ENCODE data around the gene DEFB121.

The DEFB121 gene

DNA sequence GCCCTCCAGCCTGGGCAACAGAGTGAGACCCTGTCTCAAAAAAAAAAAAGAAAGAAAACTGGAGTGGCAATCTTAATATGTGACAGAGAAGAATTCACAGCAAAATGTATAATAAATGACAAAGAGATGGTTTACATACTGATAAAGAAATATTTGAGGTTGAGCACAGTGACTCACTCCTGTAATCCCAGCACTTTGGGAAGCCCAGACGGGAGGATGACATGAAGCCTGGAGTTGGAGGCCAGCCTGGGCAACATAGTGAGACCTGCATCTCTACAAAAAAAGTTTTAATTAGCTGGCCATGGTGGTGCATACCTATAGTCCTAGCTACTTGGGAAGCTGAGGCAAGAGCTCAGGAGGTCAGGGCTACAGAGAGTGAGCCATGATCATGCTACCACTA is 50.0 kb downstream of the DEFB121 start:
- no peak for ATAC-seq
